Measurements from ENCODE around the gene TRIM7. TPM values are rescaled to one million over a fixed set of nuclear protein-coding genes. Genes with fewer than 3 reads are reported as not detected.
"Not testable (repeated sequence)": the region's sequence is repeated elsewhere in the genome, so short reads cannot be mapped to it uniquely, and the experiment has no call there.

Gene TRIM7
- total RNA-seq, 2 donors from 2014 or later, result 2.2 to 3.5 TPM

- no peaks in the 10 kb centered on the region for H3K9me3 ChIP-seq (ENCODE audit: control insufficient read depth, low read length, poor library complexity, severe bottlenecking)
- DNase-seq (no peak), ATAC-seq (peak; percentile 8)
- Mint-ChIP-seq H3K4me3 (peak overlapping the region; percentile 92), H3K4me1 (peaks cover 45% of the 10 kb centered on the region), H3K27ac (peak overlapping the region; percentile 96), H3K36me3 (ENCODE audit: low read depth) (peaks cover 2% of the 10 kb centered on the region), H3K27me3 (peaks cover 4% of the 10 kb centered on the region)
These were observed 14.9 kb downstream of the TRIM7 start for GRCh38 chr5:181189962-181190710.

GRCh38 chr5:181189363-181189961 is 15.5 kb downstream of the TRIM7 start:
- Mint-ChIP-seq H3K4me3 (peak overlapping the region; percentile 92), H3K27me3 (peaks cover 4% of the 10 kb centered on the region), H3K4me1 (peaks cover 49% of the 10 kb centered on the region), H3K27ac (peak overlapping the region; percentile 96), H3K36me3 (ENCODE audit: low read depth) (peaks cover 2% of the 10 kb centered on the region)
- no peaks in the 10 kb centered on the region for H3K9me3 ChIP-seq (ENCODE audit: control insufficient read depth, low read length, poor library complexity, severe bottlenecking)
- DNase-seq, result peak in 2 of 3 donors; percentile 29 to 43
- peak; percentile 52 for ATAC-seq

GRCh38 chr5:181188700-181189362 is 16.2 kb downstream of the TRIM7 start:
- Mint-ChIP-seq H3K27me3 (peaks cover 4% of the 10 kb centered on the region), H3K27ac (peak overlapping the region; percentile 96), H3K4me1 (peaks cover 54% of the 10 kb centered on the region), H3K4me3 (peak overlapping the region; percentile 92), H3K36me3 (ENCODE audit: low read depth) (peaks cover 2% of the 10 kb centered on the region)
- ATAC-seq, result peak; percentile 1
- H3K9me3 ChIP-seq (ENCODE audit: control insufficient read depth, low read length, poor library complexity, severe bottlenecking), result no peaks in the 10 kb centered on the region
- peak in 2 of 3 donors; percentile 60 to 64 for DNase-seq

DNA sequence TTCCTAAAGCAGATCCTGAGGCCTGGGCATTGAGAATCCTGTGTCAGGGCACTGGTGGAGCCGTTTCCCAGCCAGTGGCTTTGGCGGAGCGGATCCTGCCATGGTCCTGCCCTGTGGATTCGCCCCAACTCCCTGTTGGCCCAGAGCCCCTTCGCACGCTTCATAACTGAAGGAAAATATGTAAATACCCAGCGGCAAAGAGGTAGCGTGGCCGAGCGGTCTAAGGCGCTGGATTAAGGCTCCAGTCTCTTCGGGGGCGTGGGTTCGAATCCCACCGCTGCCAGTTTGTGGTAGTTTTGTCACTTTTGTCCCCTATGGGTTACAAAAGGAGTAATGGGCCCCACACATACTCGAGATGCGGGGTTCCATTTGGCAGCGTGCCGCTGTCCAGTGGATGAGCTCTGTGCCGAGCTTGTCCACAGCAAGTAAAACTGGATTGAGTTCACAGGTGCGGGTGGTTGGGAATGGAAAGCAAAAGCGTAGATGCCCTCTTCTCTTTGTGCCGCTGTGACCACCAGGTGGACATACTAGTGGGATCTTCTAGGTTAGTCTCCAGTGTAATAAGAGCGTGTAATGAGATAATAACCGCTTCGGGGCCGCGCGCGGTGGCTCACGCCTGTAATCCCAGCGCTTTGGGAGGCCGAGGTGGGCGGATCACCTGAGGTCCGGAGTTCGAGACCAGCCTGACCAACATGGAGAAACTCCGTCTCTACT is 17.3 kb downstream of the TRIM7 start:
- Mint-ChIP-seq H3K27me3 (peaks cover 4% of the 10 kb centered on the region), H3K27ac (peak overlapping the region; percentile 96), H3K4me1 (peaks cover 51% of the 10 kb centered on the region), H3K36me3 (ENCODE audit: low read depth) (peaks cover 2% of the 10 kb centered on the region), H3K4me3 (peak overlapping the region; percentile 92)
- DNase-seq (no peak), ATAC-seq (no peak)
- H3K9me3 ChIP-seq (ENCODE audit: control insufficient read depth, low read length, poor library complexity, severe bottlenecking), result no peaks in the 10 kb centered on the region

DNA sequence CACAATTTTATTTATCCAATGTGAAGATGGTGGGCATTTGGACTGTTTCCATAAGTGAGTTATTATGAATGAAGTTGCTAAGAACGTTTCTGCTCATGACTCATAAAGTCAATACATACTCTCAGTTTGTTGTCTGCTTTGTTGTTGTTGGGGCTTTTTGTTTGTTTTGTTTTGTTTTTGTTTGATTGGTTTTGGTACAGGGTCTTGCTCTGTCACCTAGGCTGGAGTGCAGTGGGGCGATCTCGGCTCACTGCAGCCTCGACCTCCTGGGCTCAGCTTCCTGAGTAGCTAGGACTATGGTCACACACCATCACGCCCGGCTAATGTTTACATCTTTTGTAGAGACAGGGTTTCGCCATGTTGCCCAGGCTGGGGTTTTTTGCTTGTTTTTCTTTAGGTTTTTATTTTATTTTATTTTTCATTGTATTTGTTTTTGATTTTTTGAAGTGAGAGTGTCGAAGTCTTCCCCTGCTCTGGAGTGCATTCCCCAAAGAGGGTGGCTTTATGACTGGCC is 18.0 kb downstream of the TRIM7 start:
- ATAC-seq (no peak), DNase-seq (no peak)
- H3K27me3 Mint-ChIP-seq, result peaks cover 4% of the 10 kb centered on the region
- H3K4me1 Mint-ChIP-seq, result peaks cover 50% of the 10 kb centered on the region
- peak overlapping the region; percentile 96 for H3K27ac Mint-ChIP-seq
- H3K9me3 ChIP-seq (ENCODE audit: control insufficient read depth, low read length, poor library complexity, severe bottlenecking), result no peaks in the 10 kb centered on the region
- peak overlapping the region; percentile 92 for H3K4me3 Mint-ChIP-seq
- peaks cover 2% of the 10 kb centered on the region for H3K36me3 Mint-ChIP-seq (ENCODE audit: low read depth)

DNA sequence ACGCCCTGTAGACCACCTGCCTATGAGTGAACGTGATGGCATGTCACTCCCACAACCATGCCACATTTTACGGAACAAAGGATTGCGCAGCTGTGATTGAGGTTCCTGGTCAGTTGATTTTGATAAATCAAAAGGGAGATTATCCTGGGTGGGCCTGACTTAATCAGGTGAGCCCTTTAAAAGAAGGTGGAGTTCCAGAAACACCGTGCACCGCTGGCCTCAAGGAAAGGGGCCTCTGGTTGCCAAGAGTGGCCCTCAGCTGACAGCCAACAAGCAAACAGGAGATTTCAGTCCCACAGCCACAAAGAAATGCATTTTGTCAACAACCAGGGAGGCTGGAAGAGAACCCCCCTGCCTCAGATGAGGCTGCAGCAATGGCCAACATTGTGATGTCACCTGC is 19.0 kb downstream of the TRIM7 start:
- H3K27ac Mint-ChIP-seq, result peak overlapping the region; percentile 96

DNA sequence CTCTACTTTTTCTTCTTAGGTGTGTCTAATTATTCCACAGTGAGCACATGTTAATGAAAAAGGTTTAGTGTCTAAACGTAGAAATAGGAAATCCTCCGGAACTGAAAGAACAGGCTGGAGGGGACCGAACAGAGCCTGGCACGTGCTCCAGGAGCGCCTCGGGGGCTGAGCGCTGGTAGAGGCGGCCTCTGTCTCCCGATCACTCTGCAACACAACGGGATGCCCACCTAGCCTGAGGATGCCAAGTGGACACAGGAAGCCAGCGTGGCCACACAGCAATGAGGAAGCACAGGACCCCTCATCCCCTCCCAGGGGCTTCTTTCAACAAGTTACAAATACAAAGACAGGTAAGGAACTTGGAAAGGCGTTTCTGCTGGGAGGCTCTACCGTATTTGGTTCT is 19.4 kb downstream of the TRIM7 start:
- no peaks in the 10 kb centered on the region for H3K9me3 ChIP-seq (ENCODE audit: control insufficient read depth, low read length, poor library complexity, severe bottlenecking)
- Mint-ChIP-seq H3K4me1 (peaks cover 42% of the 10 kb centered on the region), H3K4me3 (peak overlapping the region; percentile 39), H3K27me3 (peaks cover 10% of the 10 kb centered on the region), H3K27ac (peak overlapping the region; percentile 96), H3K36me3 (ENCODE audit: low read depth) (no peaks in the 10 kb centered on the region)
- no peak for ATAC-seq
- DNase-seq, result no peak

More for the DNA sequence above, 19.0 kb downstream of the TRIM7 start:
- H3K36me3 Mint-ChIP-seq (ENCODE audit: low read depth), result no peaks in the 10 kb centered on the region
- H3K4me1 Mint-ChIP-seq, result peaks cover 44% of the 10 kb centered on the region
- peak overlapping the region; percentile 2 for H3K4me3 Mint-ChIP-seq
- no peak for DNase-seq
- ATAC-seq, result no peak
- H3K27me3 Mint-ChIP-seq, result peaks cover 10% of the 10 kb centered on the region
- no peaks in the 10 kb centered on the region for H3K9me3 ChIP-seq (ENCODE audit: control insufficient read depth, low read length, poor library complexity, severe bottlenecking)

GRCh38 chr5:181184845-181185216 is 20.2 kb downstream of the TRIM7 start:
- ATAC-seq, result no peak
- H3K36me3 Mint-ChIP-seq (ENCODE audit: low read depth), result no peaks in the 10 kb centered on the region
- H3K9me3 ChIP-seq (ENCODE audit: control insufficient read depth, low read length, poor library complexity, severe bottlenecking), result no peaks in the 10 kb centered on the region
- H3K4me1 Mint-ChIP-seq, result peaks cover 35% of the 10 kb centered on the region
- DNase-seq, result no peak
- peaks cover 10% of the 10 kb centered on the region for H3K27me3 Mint-ChIP-seq
- H3K4me3 Mint-ChIP-seq, result peak overlapping the region; percentile 90
- H3K27ac Mint-ChIP-seq, result peak overlapping the region; percentile 93

- DNase-seq, result no peak
- ATAC-seq, result no peak
- peak overlapping the region; percentile 93 for H3K27ac Mint-ChIP-seq
- peaks cover 21% of the 10 kb centered on the region for H3K4me1 Mint-ChIP-seq
- no peaks in the 10 kb centered on the region for H3K36me3 Mint-ChIP-seq (ENCODE audit: low read depth)
- no peaks in the 10 kb centered on the region for H3K9me3 ChIP-seq (ENCODE audit: control insufficient read depth, low read length, poor library complexity, severe bottlenecking)
- H3K27me3 Mint-ChIP-seq, result peaks cover 11% of the 10 kb centered on the region
- peak overlapping the region; percentile 84 for H3K4me3 Mint-ChIP-seq
These were observed 22.3 kb downstream of the TRIM7 start for GRCh38 chr5:181182651-181183050.

DNA sequence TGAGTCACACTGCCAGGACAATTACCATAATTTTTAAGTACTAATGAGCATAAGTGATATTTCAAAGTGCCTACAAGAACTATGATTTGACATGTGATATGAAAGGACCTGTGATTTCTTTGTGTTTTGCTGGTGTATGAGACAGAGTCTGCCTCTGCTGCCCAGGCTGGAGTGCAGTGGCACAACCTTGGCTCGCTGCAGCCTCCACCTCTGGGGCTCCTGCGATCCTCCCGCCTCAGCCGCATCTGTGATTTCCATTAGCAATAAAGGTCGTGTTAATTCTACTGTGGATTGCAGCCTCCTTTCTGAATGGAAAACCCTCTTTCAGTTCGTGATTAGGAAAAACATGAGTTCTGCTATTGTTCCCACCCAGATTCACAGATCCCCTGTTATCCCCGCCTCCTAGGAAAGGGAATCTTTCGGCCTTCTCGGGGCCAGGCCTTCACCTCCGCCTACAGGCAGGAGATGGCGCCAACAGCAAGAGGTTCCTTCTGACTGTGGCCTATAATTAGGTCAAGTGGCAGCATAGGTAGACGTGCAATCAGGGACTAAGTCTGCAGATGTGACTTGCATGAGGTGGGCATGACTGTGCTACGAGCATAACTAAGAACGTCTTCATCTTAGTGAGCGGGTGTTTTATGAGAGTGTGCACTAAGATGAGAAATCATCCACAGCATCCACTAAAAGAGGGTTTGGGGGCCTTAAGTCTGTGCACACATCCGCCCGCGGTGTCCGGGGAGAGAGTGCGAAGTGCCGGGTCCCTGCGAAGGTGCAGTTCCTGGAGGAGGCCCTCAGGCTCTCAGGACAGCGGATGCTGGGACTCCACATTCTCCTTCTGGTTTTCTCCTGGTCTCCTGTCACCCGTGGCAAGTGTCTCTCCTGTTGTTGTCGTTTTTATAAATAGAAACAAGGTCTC is 23.1 kb downstream of the TRIM7 start:
- H3K36me3 Mint-ChIP-seq (ENCODE audit: low read depth), result no peaks in the 10 kb centered on the region
- peaks cover 17% of the 10 kb centered on the region for H3K27me3 Mint-ChIP-seq
- ATAC-seq, result peak; percentile 78
- H3K4me3 Mint-ChIP-seq, result peak overlapping the region; percentile 84
- peak; percentile 34 to 61 (median 53) for DNase-seq
- H3K27ac Mint-ChIP-seq, result peak overlapping the region; percentile 93
- H3K9me3 ChIP-seq (ENCODE audit: control insufficient read depth, low read length, poor library complexity, severe bottlenecking), result no peaks in the 10 kb centered on the region
- peaks cover 21% of the 10 kb centered on the region for H3K4me1 Mint-ChIP-seq

- H3K27ac Mint-ChIP-seq; DNase-seq; ATAC-seq; H3K4me3 Mint-ChIP-seq; H3K9me3 ChIP-seq (ENCODE audit: control insufficient read depth, low read length, poor library complexity, severe bottlenecking); H3K36me3 Mint-ChIP-seq (ENCODE audit: low read depth): not testable (repeated sequence)
- Mint-ChIP-seq H3K27me3 (peaks cover 43% of the 10 kb centered on the region), H3K4me1 (peaks cover 17% of the 10 kb centered on the region)
These were observed 27.4 kb downstream of the TRIM7 start for GRCh38 chr5:181177559-181177958.

Data from T-helper 17 cell (primary cell).